NB4 (cell line): ENCODE data around the gene PHC3.
A peak's percentile ranks its signal among the peaks of the same experiment; 100 is the strongest.
"Not testable (repeated sequence)": the region's sequence is repeated elsewhere in the genome, so short reads cannot be mapped to it uniquely, and the experiment has no call there.

ENCODE experiments used
- DNase-seq: peaks from one replicate; pipeline ENCODE4 v3.0.0; 2010; ENCODE audit warnings: low read depth
- H3K4me3 ChIP-seq: one replicate; pipeline ENCODE4 v1.5.1; 2011; ENCODE audit warnings: mild to moderate bottlenecking, low read depth, low read length, moderate library complexity
- CTCF ChIP-seq: IDR thresholded peaks from one replicate; pipeline ENCODE4 v1.5.1; 2012; ENCODE audit warnings: low read depth, low read length
- MAX ChIP-seq: IDR thresholded peaks from 2 replicates; pipeline ENCODE4 v1.6.1; 2011; ENCODE audit warnings: low read depth, low read length
- MYC ChIP-seq: IDR thresholded peaks from 2 replicates; pipeline ENCODE4 v1.6.1; 2011; ENCODE audit warnings: low read depth, low read length
- POLR2A ChIP-seq: IDR thresholded peaks from 2 replicates; pipeline ENCODE4 v1.6.1; 2011; ENCODE audit warnings: mild to moderate bottlenecking; ENCODE audit not compliant: insufficient read length; ENCODE audit errors: extremely low read depth

The PHC3 gene

GRCh38 chr3:170196833-170197232 lies 15.3 kb upstream of the PHC3 start:
- no peak for DNase-seq
- no peak overlapping the region for H3K4me3 ChIP-seq
- TF ChIP-seq CTCF = no peak
- no peak for TF ChIP-seq POLR2A
- TF ChIP-seq MAX = no peak
- TF ChIP-seq MYC = no peak

- H3K4me3 ChIP-seq, DNase-seq: not testable (repeated sequence)
Observed at GRCh38 chr3:170195759-170196158, 14.2 kb upstream of the PHC3 start.

GRCh38 chr3:170189398-170190256 lies 8.1 kb upstream of the PHC3 start:
- peak; percentile 25 for DNase-seq
- TF ChIP-seq MAX (no peak), CTCF (no peak)
- H3K4me3 ChIP-seq = no peak overlapping the region

- H3K4me3 ChIP-seq = peak overlapping the region; percentile 93
- DNase-seq = peak; percentile 40
- no peak for TF ChIP-seq MAX
- TF ChIP-seq MYC = no peak
- TF ChIP-seq POLR2A = no peak
- TF ChIP-seq CTCF = no peak
Observed at GRCh38 chr3:170180079-170180907, 1.2 kb downstream of the PHC3 start.

- TF ChIP-seq MAX (no peak), CTCF (no peak), MYC (no peak), POLR2A (no peak)
- DNase-seq = no peak
- H3K4me3 ChIP-seq = peak overlapping the region; percentile 93
Observed at GRCh38 chr3:170179432-170179831, 2.1 kb downstream of the PHC3 start.

- peak overlapping the region; percentile 93 for H3K4me3 ChIP-seq
- DNase-seq = peak; percentile 32
- no peak for TF ChIP-seq MYC
- no peak for TF ChIP-seq POLR2A
- TF ChIP-seq MAX = no peak
- TF ChIP-seq CTCF = no peak
Observed at GRCh38 chr3:170178651-170179050, 2.9 kb downstream of the PHC3 start.
